Neuronal stem cell (in vitro differentiated cells): ENCODE measurements around the gene CD48.

Experiments
- DNase-seq: peaks from one replicate; pipeline ENCODE4 v3.0.0-alpha.2; 2013; ENCODE audit warnings: low spot score
- H2AFZ ChIP-seq: one replicate; pipeline ENCODE4 v1.6.1; 2013; ENCODE audit warnings: mild to moderate bottlenecking, low read length, inconsistent platforms
- H2AK5ac ChIP-seq: 2 replicates; pipeline ENCODE4 v1.6.1; 2013; ENCODE audit warnings: low read depth, mild to moderate bottlenecking, inconsistent platforms, low read length, moderate library complexity, mixed read lengths
- H2BK120ac ChIP-seq: 2 replicates; pipeline ENCODE4 v1.6.1; 2013; ENCODE audit warnings: low read depth, mild to moderate bottlenecking, inconsistent platforms, low read length, moderate library complexity, mixed read lengths
- H2BK12ac ChIP-seq: one replicate; pipeline ENCODE4 v1.6.1; 2013; ENCODE audit warnings: low read length, inconsistent platforms
- H2BK15ac ChIP-seq: 2 replicates; pipeline ENCODE4 v1.6.1; 2013; ENCODE audit warnings: mild to moderate bottlenecking, low read length, inconsistent platforms, mixed read lengths
- H2BK5ac ChIP-seq: one replicate; pipeline ENCODE4 v1.6.1; 2013; ENCODE audit warnings: inconsistent platforms, mild to moderate bottlenecking, low read length, moderate library complexity
- H3K14ac ChIP-seq: one replicate; pipeline ENCODE4 v1.6.1; 2013; ENCODE audit warnings: low read length, inconsistent platforms
- H3K18ac ChIP-seq: 2 replicates; pipeline ENCODE4 v1.6.1; 2013; ENCODE audit warnings: low read length, inconsistent platforms
- H3K23ac ChIP-seq: 2 replicates; pipeline ENCODE4 v1.6.1; 2013; ENCODE audit warnings: low read depth, mild to moderate bottlenecking, mixed read lengths, low read length, inconsistent platforms; ENCODE audit not compliant: poor library complexity
- H3K27ac ChIP-seq: replicated peaks from 3 replicates; pipeline ENCODE4 v1.5.1; 2013; ENCODE audit warnings: low read length, inconsistent platforms
- H3K27me3 ChIP-seq, 3 experiments: 2 replicates each; pipeline ENCODE4 v1.6.1; 2013; ENCODE audit warnings: low read length in 3 of 3, mild to moderate bottlenecking in 2 of 3, inconsistent platforms in 1 of 3, low read depth in 1 of 3, mixed read lengths in 1 of 3, moderate library complexity in 1 of 3; ENCODE audit not compliant: control insufficient read depth in 3 of 3, insufficient read depth in 3 of 3
- H3K36me3 ChIP-seq, 2 donors: replicated peaks in 1 of 2; 2 replicates each; pipeline ENCODE4 v1.6.1; 2013; ENCODE audit warnings: low read length in 2 of 2; ENCODE audit not compliant: control insufficient read depth in 2 of 2, insufficient read depth in 2 of 2
- H3K4ac ChIP-seq: 2 replicates; pipeline ENCODE4 v1.6.1; 2013; ENCODE audit warnings: inconsistent platforms, mild to moderate bottlenecking, low read length, moderate library complexity
- H3K4me1 ChIP-seq, 2 donors: 1 replicate in 1 of 2; 2 replicates in 1 of 2; pipeline ENCODE4 v1.6.1; 2013; ENCODE audit warnings: low read length in 2 of 2, low read depth in 1 of 2; ENCODE audit not compliant: control insufficient read depth in 2 of 2, insufficient read depth in 1 of 2
- H3K4me2 ChIP-seq: one replicate; pipeline ENCODE4 v1.6.1; 2013; ENCODE audit warnings: mild to moderate bottlenecking, low read length, inconsistent platforms; ENCODE audit not compliant: insufficient read depth, poor library complexity, severe bottlenecking
- H3K4me3 ChIP-seq, 2 donors: 2 replicates each; pipeline ENCODE4 v1.5.1; 2013; ENCODE audit warnings: low read length in 2 of 2, mild to moderate bottlenecking in 2 of 2, inconsistent platforms in 1 of 2, moderate library complexity in 1 of 2
- H3K79me1 ChIP-seq: one replicate; pipeline ENCODE4 v1.6.1; 2013; ENCODE audit warnings: low read depth, mild to moderate bottlenecking, inconsistent platforms, low read length, moderate library complexity
- H3K9ac ChIP-seq: one replicate; pipeline ENCODE4 v1.6.1; 2013; ENCODE audit warnings: mild to moderate bottlenecking, low read depth, low read length, inconsistent platforms; ENCODE audit not compliant: poor library complexity
- H3K9me3 ChIP-seq, 2 donors: replicated peaks in 1 of 2; 2 replicates each; pipeline versions ENCODE3 to v1.6.1; 2013; ENCODE audit warnings: low read length in 2 of 2, mild to moderate bottlenecking in 2 of 2, inconsistent platforms in 1 of 2, low read depth in 1 of 2, mixed read lengths in 1 of 2, moderate library complexity in 1 of 2; ENCODE audit not compliant: control insufficient read depth in 2 of 2, insufficient read depth in 1 of 2
- H4K8ac ChIP-seq: one replicate; pipeline ENCODE4 v1.6.1; 2013; ENCODE audit warnings: low read depth, mild to moderate bottlenecking, inconsistent platforms, low read length, moderate library complexity
- H4K91ac ChIP-seq: one replicate; pipeline ENCODE4 v1.6.1; 2013; ENCODE audit warnings: low read length, low read depth, mild to moderate bottlenecking, inconsistent platforms; ENCODE audit not compliant: poor library complexity
- WGBS, 2 donors: extraction: QIAGEN DNeasy Blood & Tissue Kit; methylation state at CpG; one replicate each; pipeline ENCODE4 v1.1.7; 2013; ENCODE audit warnings: missing lambda C conversion rate in 2 of 2, mixed read lengths in 1 of 2; ENCODE audit not compliant: insufficient read length in 2 of 2, insufficient replicate concordance in 1 of 2; ENCODE audit errors: extremely low coverage in 2 of 2; 5-methylcytosine and 5-hydroxymethylcytosine counted together

Gene CD48

GRCh38 chr1:160756849-160757201 lies 45.2 kb upstream of the CD48 start:
- no peak overlapping the region for H4K8ac ChIP-seq
- H3K9me3 ChIP-seq = no peaks in the 10 kb centered on the region
- no peak overlapping the region for H3K14ac ChIP-seq
- no peak overlapping the region for H2AFZ ChIP-seq
- no peak overlapping the region for H3K18ac ChIP-seq
- no peak overlapping the region for H3K9ac ChIP-seq
- H3K23ac ChIP-seq = no peak overlapping the region
- no peak overlapping the region for H2BK120ac ChIP-seq
- H2BK12ac ChIP-seq = no peak overlapping the region
- no CpG with 5 or more reads among the region's 2 CpGs for WGBS, 2 donors
- no peak overlapping the region for H3K4me3 ChIP-seq
- no peak for DNase-seq
- no peaks in the 10 kb centered on the region for H3K4me1 ChIP-seq
- H2BK15ac ChIP-seq = no peak overlapping the region
- no peak overlapping the region for H4K91ac ChIP-seq
- no peak overlapping the region for H3K4ac ChIP-seq
- H3K4me2 ChIP-seq = no peak overlapping the region
- no peaks in the 10 kb centered on the region for H3K27me3 ChIP-seq
- no peaks in the 10 kb centered on the region for H3K36me3 ChIP-seq
- H3K79me1 ChIP-seq = no peaks in the 10 kb centered on the region
- no peak overlapping the region for H2AK5ac ChIP-seq
- no peak overlapping the region for H2BK5ac ChIP-seq
- no peak overlapping the region for H3K27ac ChIP-seq

- Histone ChIP-seq H2BK5ac (no peak overlapping the region), H3K14ac (no peak overlapping the region), H3K79me1 (no peaks in the 10 kb centered on the region), H3K36me3 (no peaks in the 10 kb centered on the region), H3K4ac (no peak overlapping the region), H4K8ac (no peak overlapping the region), H2BK15ac (no peak overlapping the region), H3K27ac (no peak overlapping the region), H3K23ac (no peak overlapping the region), H3K27me3 (no peaks in the 10 kb centered on the region), H3K9ac (no peak overlapping the region), H3K9me3 (no peaks in the 10 kb centered on the region), H3K4me1 (no peaks in the 10 kb centered on the region), H2BK120ac (no peak overlapping the region), H3K18ac (no peak overlapping the region), H2BK12ac (no peak overlapping the region), H4K91ac (no peak overlapping the region), H2AK5ac (no peak overlapping the region), H2AFZ (no peak overlapping the region), H3K4me2 (no peak overlapping the region), H3K4me3 (no peak overlapping the region)
- WGBS, 2 donors = no CpG with 5 or more reads among the region's 5 CpGs
- DNase-seq = no peak
Observed at GRCh38 chr1:160755911-160756848, 44.6 kb upstream of the CD48 start.

DNA sequence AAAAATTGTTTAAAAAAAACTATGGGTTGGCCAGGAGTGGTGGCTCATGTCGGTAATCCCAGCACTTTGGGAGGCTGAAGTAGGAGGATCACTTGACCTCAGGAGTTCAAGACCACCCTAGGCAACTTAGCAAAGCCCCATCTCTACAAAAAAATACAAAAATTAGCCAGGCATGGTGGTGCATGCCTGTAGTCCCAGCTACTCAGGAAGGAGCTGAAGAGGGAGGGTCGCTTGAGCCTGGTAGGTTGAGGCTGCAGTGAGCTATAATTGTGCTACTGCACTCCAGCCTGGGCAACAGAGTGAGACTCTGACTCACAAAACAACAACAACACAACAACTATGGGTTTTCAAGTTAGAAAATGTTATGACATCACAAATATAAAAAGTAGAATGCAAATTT lies 43.8 kb upstream of the CD48 start:
- H3K27ac ChIP-seq = no peak overlapping the region
- H3K4me3 ChIP-seq = no peak overlapping the region
- no peak overlapping the region for H3K9ac ChIP-seq
- H3K79me1 ChIP-seq = no peaks in the 10 kb centered on the region
- H2BK120ac ChIP-seq = no peak overlapping the region
- no peak overlapping the region for H2BK5ac ChIP-seq
- no CpG with 5 or more reads among the region's 2 CpGs for WGBS, 2 donors
- no peaks in the 10 kb centered on the region for H3K36me3 ChIP-seq
- H2AK5ac ChIP-seq = no peak overlapping the region
- H3K4me1 ChIP-seq = no peaks in the 10 kb centered on the region
- DNase-seq = no peak
- no peak overlapping the region for H3K4me2 ChIP-seq
- no peak overlapping the region for H4K8ac ChIP-seq
- no peak overlapping the region for H3K4ac ChIP-seq
- no peak overlapping the region for H3K18ac ChIP-seq
- no peak overlapping the region for H2BK12ac ChIP-seq
- no peak overlapping the region for H2AFZ ChIP-seq
- H3K27me3 ChIP-seq = no peaks in the 10 kb centered on the region
- H2BK15ac ChIP-seq = no peak overlapping the region
- no peak overlapping the region for H3K23ac ChIP-seq
- H3K9me3 ChIP-seq = no peaks in the 10 kb centered on the region
- no peak overlapping the region for H4K91ac ChIP-seq
- H3K14ac ChIP-seq = no peak overlapping the region

- Histone ChIP-seq H4K91ac (no peak overlapping the region), H2BK5ac (no peak overlapping the region), H3K9ac (no peak overlapping the region), H3K4me1 (no peaks in the 10 kb centered on the region), H2AK5ac (no peak overlapping the region), H2BK15ac (no peak overlapping the region), H3K18ac (no peak overlapping the region), H3K23ac (no peak overlapping the region), H3K4me2 (no peak overlapping the region), H3K4me3 (no peak overlapping the region), H2BK120ac (no peak overlapping the region), H3K4ac (no peak overlapping the region), H3K27me3 (no peaks in the 10 kb centered on the region), H3K36me3 (no peaks in the 10 kb centered on the region), H3K27ac (no peak overlapping the region), H3K14ac (no peak overlapping the region), H4K8ac (no peak overlapping the region), H2BK12ac (no peak overlapping the region), H3K9me3 (no peaks in the 10 kb centered on the region), H3K79me1 (no peaks in the 10 kb centered on the region), H2AFZ (no peak overlapping the region)
- DNase-seq = no peak
Observed at GRCh38 chr1:160753594-160753993, 42.0 kb upstream of the CD48 start.
